ENCODE results near the gene SLC38A10. TPM values are rescaled to one million over a fixed set of nuclear protein-coding genes. Genes with fewer than 3 reads are reported as not detected.

SLC38A10 gene
- total and polyA plus RNA-seq, 7 donors: 7.8 to 88.7 (median 37.9) TPM

- peaks cover 0 to 49% (median 27%) of the 10 kb centered on the region in 4 donors for H3K36me3 ChIP-seq
- TF ChIP-seq POLR2A (IDR thresholded peaks at IDR 0.05): no peak
- no peak for TF ChIP-seq CTCF (IDR thresholded peaks at IDR 0.05)
- no peak for TF ChIP-seq POLR2AphosphoS5 (IDR thresholded peaks at IDR 0.05)
- no peak for TF ChIP-seq EP300 (IDR thresholded peaks at IDR 0.05)
- intact Hi-C loops (cut with DNase I): no loop called here
- no peak for DNase-seq
- H3K9me3 ChIP-seq: no peaks in the 10 kb centered on the region
- no peaks in the 10 kb centered on the region for H3K27me3 ChIP-seq
- H3K4me1 ChIP-seq: peaks cover 0 to 33% (median 20%) of the 10 kb centered on the region in 4 donors
- peak overlapping the region; percentile 75 to 80 (median 76) for H3K27ac ChIP-seq
- WGBS, 2 donors: 97 to 98% methylated on average over 8 of the region's 8 CpGs
- no peak overlapping the region for H3K4me3 ChIP-seq
These were observed 16.3 kb downstream of the SLC38A10 start for GRCh38 chr17:81278831-81279230.

GRCh38 chr17:81277946-81278693 is 17.0 kb downstream of the SLC38A10 start:
- peak overlapping the region in 3 of 4 donors; percentile 26 to 31 (median 28) for H3K4me3 ChIP-seq
- H3K4me1 ChIP-seq: peaks cover 0 to 33% (median 20%) of the 10 kb centered on the region in 4 donors
- peak overlapping the region; percentile 75 to 80 (median 76) for H3K27ac ChIP-seq
- DNase-seq: no peak
- H3K9me3 ChIP-seq: no peaks in the 10 kb centered on the region
- H3K27me3 ChIP-seq: no peaks in the 10 kb centered on the region
- H3K36me3 ChIP-seq: peaks cover 0 to 53% (median 29%) of the 10 kb centered on the region in 4 donors
- WGBS, 2 donors: 88 to 91% methylated on average over 20 of the region's 20 CpGs
- TF ChIP-seq POLR2AphosphoS5 (IDR thresholded peaks at IDR 0.05) (no peak), EP300 (IDR thresholded peaks at IDR 0.05) (no peak), POLR2A (IDR thresholded peaks at IDR 0.05) (no peak), CTCF (IDR thresholded peaks at IDR 0.05) (no peak)
- intact Hi-C loops (cut with DNase I): no loop called here

- intact Hi-C loops (cut with DNase I): no loop called here
- WGBS, 2 donors: 18 to 60% methylated on average over 18 of the region's 18 CpGs
- peaks cover 0 to 33% (median 20%) of the 10 kb centered on the region in 4 donors for H3K4me1 ChIP-seq
- H3K27me3 ChIP-seq: no peaks in the 10 kb centered on the region
- H3K36me3 ChIP-seq: peaks cover 0 to 55% (median 31%) of the 10 kb centered on the region in 4 donors
- TF ChIP-seq POLR2AphosphoS5 (IDR thresholded peaks at IDR 0.05) (peak in 2 of 4 donors; percentile 23 to 34), CTCF (IDR thresholded peaks at IDR 0.05) (no peak), POLR2A (IDR thresholded peaks at IDR 0.05) (no peak), EP300 (IDR thresholded peaks at IDR 0.05) (no peak)
- H3K9me3 ChIP-seq: no peaks in the 10 kb centered on the region
- H3K27ac ChIP-seq: peak overlapping the region; percentile 75 to 80 (median 76)
- H3K4me3 ChIP-seq: peak overlapping the region in 3 of 4 donors; percentile 26 to 31 (median 28)
- peak; percentile 82 for DNase-seq
These were observed 17.7 kb downstream of the SLC38A10 start for GRCh38 chr17:81277421-81277820.

GRCh38 chr17:81276781-81277180 is 18.3 kb downstream of the SLC38A10 start:
- Histone ChIP-seq H3K4me1 (peaks cover 0 to 33% (median 20%) of the 10 kb centered on the region in 4 donors), H3K27ac (peak overlapping the region; percentile 75 to 80 (median 76))

More at GRCh38 chr17:81276781-81277180, 18.3 kb downstream of the SLC38A10 start:
- peak overlapping the region in 1 of 4 donors; percentile 26 for H3K4me3 ChIP-seq
- DNase-seq: no peak
- no peaks in the 10 kb centered on the region for H3K27me3 ChIP-seq
- 83 to 85% methylated on average over 11 of the region's 11 CpGs for WGBS, 2 donors
- intact Hi-C loops (cut with DNase I): no loop called here
- H3K9me3 ChIP-seq: no peaks in the 10 kb centered on the region
- H3K36me3 ChIP-seq: peaks cover 0 to 54% (median 24%) of the 10 kb centered on the region in 4 donors
- TF ChIP-seq EP300 (IDR thresholded peaks at IDR 0.05): no peak
- TF ChIP-seq CTCF (IDR thresholded peaks at IDR 0.05): no peak
- no peak for TF ChIP-seq POLR2AphosphoS5 (IDR thresholded peaks at IDR 0.05)
- TF ChIP-seq POLR2A (IDR thresholded peaks at IDR 0.05): no peak
